DND-41 (cell line): ENCODE data around the gene AHNAK2.

Source experiments
- EZH2 ChIP-seq: IDR thresholded peaks from 3 replicates; pipeline ENCODE4 v1.6.1; 2012; ENCODE audit warnings: borderline replicate concordance, low read depth, mild to moderate bottlenecking, moderate library complexity, low read length, inconsistent platforms; ENCODE audit not compliant: severe bottlenecking
- TF ChIP-seq, protein P1 (sequence below): IDR thresholded peaks from 2 replicates; pipeline ENCODE4 v1.5.1; 2012; ENCODE audit warnings: borderline replicate concordance, low read length, moderate library complexity, mild to moderate bottlenecking; ENCODE audit not compliant: poor library complexity, severe bottlenecking; ENCODE audit errors: extremely low read depth

DNA sequence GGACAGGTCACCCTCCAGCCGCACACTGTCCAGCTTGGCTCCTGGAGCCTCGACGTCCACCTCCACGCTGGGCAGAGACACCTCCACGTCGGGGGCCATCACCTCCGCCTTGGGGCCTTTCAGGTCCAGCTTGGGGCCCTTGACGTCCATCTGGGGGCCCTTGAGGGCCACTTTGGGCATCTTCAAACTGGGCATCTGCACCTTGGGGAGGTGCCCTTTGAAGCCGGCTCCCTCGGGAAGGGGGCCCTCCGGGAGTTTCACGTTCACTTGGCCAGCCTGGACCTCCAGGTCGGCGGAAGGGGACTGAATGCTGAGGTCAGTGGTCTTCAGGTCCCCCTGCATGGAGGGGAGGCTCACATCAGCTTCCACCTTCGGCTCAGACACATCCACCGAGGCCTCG, 28.2 kb downstream of the AHNAK2 start:
- TF ChIP-seq, protein P1, sequence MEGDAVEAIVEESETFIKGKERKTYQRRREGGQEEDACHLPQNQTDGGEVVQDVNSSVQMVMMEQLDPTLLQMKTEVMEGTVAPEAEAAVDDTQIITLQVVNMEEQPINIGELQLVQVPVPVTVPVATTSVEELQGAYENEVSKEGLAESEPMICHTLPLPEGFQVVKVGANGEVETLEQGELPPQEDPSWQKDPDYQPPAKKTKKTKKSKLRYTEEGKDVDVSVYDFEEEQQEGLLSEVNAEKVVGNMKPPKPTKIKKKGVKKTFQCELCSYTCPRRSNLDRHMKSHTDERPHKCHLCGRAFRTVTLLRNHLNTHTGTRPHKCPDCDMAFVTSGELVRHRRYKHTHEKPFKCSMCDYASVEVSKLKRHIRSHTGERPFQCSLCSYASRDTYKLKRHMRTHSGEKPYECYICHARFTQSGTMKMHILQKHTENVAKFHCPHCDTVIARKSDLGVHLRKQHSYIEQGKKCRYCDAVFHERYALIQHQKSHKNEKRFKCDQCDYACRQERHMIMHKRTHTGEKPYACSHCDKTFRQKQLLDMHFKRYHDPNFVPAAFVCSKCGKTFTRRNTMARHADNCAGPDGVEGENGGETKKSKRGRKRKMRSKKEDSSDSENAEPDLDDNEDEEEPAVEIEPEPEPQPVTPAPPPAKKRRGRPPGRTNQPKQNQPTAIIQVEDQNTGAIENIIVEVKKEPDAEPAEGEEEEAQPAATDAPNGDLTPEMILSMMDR: no peak
- TF ChIP-seq EZH2: no peak
